GM18870 (cell line): ENCODE measurements around the gene NUP58.

ENCODE experiments used
- ATAC-seq: cut with Tn5 transposase; IDR thresholded peaks from one replicate; pipeline ENCODE4 v1.9.1; 2021; ENCODE audit warnings: moderate library complexity; ENCODE audit not compliant: unreplicated experiment

Gene NUP58

GRCh38 chr13:25372284-25373081, 71.1 kb downstream of the NUP58 start:
- ATAC-seq, result no peak

- no peak for ATAC-seq
Observed at GRCh38 chr13:25375727-25376358, 74.4 kb downstream of the NUP58 start.

GRCh38 chr13:25377244-25377962, 76.0 kb downstream of the NUP58 start:
- ATAC-seq, result no peak

DNA sequence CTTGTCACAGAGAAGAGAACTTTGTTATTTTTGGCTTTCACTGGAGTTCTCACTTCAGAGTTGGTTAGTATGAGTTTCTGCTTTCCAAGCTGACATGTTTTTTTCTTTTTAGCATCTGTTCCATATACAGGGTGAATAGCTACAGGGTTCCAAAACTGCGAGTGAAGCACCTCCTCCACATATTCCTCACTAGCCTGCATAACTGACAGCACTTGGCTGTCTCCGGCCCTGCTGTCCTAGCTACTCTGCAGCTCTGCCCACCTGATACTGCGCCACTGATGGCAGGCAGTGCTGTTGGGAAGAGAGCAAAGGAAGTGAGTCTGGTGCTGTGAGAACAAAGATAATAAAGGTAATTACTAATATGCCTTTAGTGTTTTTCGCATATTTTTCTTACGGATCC, 77.1 kb downstream of the NUP58 start:
- ATAC-seq, result no peak

DNA sequence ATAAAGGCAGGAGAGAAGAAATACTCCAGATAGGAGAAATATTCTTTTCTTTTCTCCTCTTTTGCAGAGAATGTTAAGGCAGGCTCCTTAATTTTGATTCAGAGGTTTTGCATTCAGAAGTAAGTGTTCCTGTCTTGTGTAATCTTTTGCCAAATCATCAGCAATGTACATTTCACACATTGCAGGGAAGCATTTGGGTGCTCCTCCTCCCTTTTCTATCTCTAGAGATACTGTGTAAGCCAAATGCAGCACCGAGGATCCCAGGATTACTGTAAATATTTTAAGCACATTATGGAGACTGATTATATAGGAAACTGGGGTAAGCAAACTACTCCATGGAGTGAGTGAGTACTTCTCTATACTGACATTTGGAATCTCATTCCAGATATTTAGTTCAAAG, 77.6 kb downstream of the NUP58 start:
- ATAC-seq, result no peak

- no peak for ATAC-seq
Observed at GRCh38 chr13:25380082-25380481, 78.7 kb downstream of the NUP58 start.

- ATAC-seq, result no peak
Observed at GRCh38 chr13:25380741-25381324, 79.4 kb downstream of the NUP58 start.

- no peak for ATAC-seq
Observed at GRCh38 chr13:25384758-25385410, 83.5 kb downstream of the NUP58 start.

DNA sequence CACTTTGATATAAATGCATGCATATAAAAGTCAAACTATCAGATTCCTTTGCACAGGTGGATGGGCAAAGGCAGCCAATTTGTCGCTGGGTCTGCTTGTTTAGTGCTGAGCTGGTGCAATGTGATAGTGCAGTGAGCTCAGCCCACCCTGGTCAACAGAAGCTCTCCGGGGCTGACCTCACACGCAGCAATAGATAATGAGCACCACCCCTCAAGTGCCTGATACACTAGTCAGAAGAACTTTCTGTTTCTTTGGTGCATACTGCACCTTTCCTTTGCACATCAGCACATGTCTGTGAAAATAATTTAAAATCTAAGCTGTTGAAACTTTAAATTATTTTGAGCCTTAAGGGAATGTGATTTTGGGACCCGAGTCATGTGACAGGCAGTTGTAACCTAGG, 90.5 kb downstream of the NUP58 start:
- ATAC-seq, result no peak
